WI38 (cell line): ENCODE results near the gene UNC13B.
A peak's percentile ranks its signal among the peaks of the same experiment; 100 is the strongest.

ENCODE experiments used
- H3K4me3 ChIP-seq: 2 replicates; pipeline ENCODE4 v1.5.1; 2011; ENCODE audit warnings: low read depth, mild to moderate bottlenecking, control low read depth, low read length
- TF ChIP-seq, protein P1 (sequence below): IDR thresholded peaks from 2 replicates; pipeline ENCODE4 v1.5.1; 2012; ENCODE audit warnings: low read depth, mild to moderate bottlenecking, control low read depth, low read length

UNC13B gene

DNA sequence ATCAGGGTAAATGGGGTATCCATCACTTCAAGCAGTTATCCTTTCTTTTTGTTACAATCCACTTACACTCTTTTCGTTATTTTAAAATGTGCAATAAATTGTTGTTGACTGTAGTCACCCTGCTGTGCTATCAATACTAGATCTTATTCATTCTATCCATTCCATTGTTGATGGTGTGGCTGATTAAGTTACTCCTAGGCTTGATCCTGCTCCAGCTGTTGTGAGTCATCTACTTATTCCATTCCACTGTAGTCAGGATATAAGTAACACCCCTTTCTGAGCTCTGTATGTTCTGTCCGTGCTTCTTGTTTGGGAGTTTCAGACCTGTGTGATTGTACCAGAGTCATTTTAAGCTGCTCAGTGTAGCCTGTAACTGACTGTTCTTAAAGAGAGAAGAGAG, 205.6 kb downstream of the UNC13B start:
- no peak overlapping the region for H3K4me3 ChIP-seq
- TF ChIP-seq, protein P1, sequence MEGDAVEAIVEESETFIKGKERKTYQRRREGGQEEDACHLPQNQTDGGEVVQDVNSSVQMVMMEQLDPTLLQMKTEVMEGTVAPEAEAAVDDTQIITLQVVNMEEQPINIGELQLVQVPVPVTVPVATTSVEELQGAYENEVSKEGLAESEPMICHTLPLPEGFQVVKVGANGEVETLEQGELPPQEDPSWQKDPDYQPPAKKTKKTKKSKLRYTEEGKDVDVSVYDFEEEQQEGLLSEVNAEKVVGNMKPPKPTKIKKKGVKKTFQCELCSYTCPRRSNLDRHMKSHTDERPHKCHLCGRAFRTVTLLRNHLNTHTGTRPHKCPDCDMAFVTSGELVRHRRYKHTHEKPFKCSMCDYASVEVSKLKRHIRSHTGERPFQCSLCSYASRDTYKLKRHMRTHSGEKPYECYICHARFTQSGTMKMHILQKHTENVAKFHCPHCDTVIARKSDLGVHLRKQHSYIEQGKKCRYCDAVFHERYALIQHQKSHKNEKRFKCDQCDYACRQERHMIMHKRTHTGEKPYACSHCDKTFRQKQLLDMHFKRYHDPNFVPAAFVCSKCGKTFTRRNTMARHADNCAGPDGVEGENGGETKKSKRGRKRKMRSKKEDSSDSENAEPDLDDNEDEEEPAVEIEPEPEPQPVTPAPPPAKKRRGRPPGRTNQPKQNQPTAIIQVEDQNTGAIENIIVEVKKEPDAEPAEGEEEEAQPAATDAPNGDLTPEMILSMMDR: no peak

DNA sequence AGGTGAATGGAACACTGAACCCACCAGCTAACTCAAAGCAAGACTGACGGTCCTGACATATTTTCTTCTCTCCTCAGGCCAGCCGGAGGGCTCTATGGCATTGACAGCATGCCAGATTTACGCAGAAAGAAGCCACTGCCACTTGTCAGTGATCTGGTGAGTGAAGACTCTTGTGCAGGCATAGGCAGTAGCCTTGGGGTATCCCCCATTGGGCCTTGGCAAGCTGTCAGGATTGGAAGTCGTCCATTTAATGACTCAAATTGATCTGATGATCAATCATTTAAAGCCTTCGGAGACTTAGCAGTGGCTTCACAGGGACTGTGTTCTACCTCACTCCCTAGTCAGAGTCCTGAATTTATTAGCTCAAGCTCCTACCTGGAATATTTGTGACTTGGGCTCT, 208.4 kb downstream of the UNC13B start:
- no peak overlapping the region for H3K4me3 ChIP-seq
- TF ChIP-seq, protein P1: no peak

DNA sequence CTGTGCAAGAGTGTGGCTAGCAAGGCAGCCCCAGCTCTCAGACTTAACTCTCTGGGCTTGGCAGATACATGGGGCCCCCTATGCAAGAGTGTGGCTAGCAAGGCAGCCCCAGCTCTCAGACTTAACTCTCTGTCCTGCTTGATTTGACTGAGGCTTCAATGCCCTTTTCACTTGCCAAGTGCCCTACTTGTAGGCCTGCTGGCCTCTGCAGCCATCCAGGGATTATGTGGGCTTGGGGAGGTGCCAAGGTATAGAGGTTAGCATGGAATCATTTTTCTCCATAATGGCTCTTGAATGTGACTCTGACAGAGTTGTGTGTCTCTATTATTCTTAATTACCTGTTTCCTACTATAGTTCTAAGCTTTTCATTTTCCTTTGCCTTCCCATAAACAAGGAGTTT, 212.6 kb downstream of the UNC13B start:
- TF ChIP-seq, protein P1: no peak

DNA sequence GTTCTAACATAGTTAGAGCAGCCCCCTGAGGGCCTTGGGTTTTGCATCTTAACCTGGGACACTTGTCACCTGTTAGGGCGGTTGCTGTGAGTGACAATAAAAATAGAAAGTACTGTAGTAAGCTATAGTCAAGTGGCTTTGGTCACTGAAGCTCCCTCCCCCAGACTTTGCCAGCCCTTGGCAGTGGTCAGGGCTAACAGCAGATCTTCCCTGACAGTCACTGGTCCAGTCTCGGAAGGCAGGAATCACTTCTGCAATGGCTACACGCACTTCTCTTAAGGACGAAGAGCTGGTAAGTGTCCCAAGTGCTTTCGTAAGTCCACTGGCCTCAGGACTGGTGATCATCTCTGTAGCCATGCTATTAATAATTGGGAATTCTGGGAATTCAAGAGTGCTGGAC, 213.1 kb downstream of the UNC13B start:
- TF ChIP-seq, protein P1: no peak

More for the DNA sequence above, 212.6 kb downstream of the UNC13B start:
- no peak overlapping the region for H3K4me3 ChIP-seq

DNA sequence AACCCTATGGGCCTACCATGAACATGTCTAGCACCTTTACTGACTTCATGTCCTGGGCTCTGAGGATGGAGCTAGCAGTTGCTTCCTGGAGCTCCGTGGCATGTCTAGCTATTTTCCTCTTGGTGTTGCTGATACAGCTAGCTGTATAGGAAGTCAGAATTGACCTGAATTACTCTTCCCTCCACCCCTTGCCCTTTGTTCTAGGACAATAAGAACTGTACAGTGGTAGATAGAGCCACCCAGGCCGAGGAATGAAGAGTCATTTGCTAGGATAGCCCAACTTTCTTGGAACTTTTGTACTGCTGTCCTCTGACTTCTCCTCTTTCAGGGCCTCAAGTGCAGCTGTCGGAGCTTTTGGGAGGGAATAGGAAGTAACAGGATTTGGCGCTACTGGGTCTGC, 218.2 kb downstream of the UNC13B start:
- H3K4me3 ChIP-seq: no peak overlapping the region
- TF ChIP-seq, protein P1: no peak

More for the DNA sequence above, 213.1 kb downstream of the UNC13B start:
- H3K4me3 ChIP-seq: no peak overlapping the region

DNA sequence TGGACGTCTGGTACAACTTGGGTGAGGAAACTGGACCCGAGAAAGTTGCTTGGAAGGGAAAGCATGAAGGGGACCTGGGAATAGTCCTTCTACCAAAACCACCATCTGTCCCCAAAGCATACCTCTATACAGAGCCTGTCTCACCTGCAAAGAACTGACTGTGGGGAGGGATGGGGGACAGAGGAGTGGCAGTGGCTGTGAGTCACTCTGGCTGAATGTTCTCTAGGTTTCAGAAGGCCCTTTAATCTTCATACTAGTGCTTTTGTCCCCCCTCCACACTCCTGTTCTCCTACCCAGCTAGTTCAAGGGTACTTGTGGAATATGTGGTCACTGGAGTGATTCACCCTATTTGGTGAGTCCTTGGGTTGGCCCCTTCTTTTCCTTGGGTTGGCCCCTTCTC, 218.8 kb downstream of the UNC13B start:
- H3K4me3 ChIP-seq: no peak overlapping the region
- TF ChIP-seq, protein P1: no peak

DNA sequence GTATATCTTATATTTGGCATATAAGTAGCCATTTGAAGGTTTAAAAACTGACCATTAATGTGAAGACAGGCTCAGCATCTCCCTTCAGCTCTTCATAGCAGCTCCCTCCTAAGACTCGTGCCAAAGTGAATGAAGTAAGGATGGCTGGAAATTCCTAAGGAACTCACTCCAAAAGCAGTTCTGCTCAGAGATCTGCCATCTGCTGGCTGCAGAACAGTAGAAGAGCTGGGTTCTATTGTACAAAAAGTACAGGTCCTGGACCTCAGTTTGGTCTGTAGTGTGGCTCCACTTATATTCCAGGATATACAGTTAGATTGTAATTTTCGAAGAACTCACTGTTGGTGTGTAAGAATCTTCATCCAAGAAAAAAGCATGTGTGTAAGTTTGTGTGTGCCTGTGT, 223.2 kb downstream of the UNC13B start:
- TF ChIP-seq, protein P1: peak; percentile 43
- H3K4me3 ChIP-seq: no peak overlapping the region
